Adrenal gland (tissue), 5 donors: ENCODE results near the gene GTPBP3.

ENCODE experiments used
- POLR2A ChIP-seq, 2 donors: fragments of 450-650 bp; IDR thresholded peaks; one replicate each; pipeline ENCODE4 v1.6.1; 2017; ENCODE audit warnings: antibody characterized with exemption in 2 of 2, mild to moderate bottlenecking in 2 of 2, moderate library complexity in 1 of 2
- TF ChIP-seq, protein P1 (sequence below), 6 experiments: fragments of 450-650 bp in 4 of 6; fragments of 200-600 bp in 2 of 6; sonication (generic) in 1 of 6; IDR thresholded peaks; 1 replicate in 5 of 6; 2 replicates in 1 of 6; pipeline versions ENCODE4 v1.5.1 to v1.8.0; 2016 to 2021; ENCODE audit warnings: antibody characterized with exemption in 6 of 6, mild to moderate bottlenecking in 2 of 6, moderate library complexity in 1 of 6
- donor health status: DM: no; HTN: no; CAD: no.

DNA sequence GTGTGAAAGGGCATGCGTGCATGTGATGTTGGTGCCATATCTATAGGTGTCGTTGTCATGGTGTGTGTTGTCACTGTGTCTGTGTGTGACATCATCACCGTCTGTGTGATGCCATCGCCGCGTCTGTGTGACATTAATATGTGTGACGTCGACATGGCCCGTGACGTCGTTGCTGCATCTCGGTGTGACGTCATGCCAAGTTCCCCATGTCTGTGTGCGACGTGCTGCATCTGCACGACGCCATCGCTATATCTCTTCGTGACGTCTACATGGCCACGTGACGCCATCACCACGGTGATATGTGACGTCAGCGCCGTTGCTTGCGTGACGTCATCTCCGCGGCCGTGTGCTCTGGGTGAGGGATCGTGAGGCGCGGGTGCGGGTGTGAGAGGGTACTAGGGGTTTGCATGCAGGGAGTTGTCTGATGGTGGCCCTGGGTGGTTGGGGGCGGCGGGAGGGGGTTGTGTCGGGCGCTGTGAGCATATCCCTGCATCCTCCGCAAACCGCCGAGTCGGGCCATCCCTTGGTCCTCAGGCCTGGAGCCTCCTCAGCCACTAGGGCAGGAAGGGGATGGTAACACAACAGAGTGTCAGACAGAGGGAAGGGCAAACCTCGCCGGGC, 14.6 kb downstream of the GTPBP3 start:
- TF ChIP-seq, protein P1, sequence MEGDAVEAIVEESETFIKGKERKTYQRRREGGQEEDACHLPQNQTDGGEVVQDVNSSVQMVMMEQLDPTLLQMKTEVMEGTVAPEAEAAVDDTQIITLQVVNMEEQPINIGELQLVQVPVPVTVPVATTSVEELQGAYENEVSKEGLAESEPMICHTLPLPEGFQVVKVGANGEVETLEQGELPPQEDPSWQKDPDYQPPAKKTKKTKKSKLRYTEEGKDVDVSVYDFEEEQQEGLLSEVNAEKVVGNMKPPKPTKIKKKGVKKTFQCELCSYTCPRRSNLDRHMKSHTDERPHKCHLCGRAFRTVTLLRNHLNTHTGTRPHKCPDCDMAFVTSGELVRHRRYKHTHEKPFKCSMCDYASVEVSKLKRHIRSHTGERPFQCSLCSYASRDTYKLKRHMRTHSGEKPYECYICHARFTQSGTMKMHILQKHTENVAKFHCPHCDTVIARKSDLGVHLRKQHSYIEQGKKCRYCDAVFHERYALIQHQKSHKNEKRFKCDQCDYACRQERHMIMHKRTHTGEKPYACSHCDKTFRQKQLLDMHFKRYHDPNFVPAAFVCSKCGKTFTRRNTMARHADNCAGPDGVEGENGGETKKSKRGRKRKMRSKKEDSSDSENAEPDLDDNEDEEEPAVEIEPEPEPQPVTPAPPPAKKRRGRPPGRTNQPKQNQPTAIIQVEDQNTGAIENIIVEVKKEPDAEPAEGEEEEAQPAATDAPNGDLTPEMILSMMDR (IDR thresholded peaks at IDR 0.05) = no peak
- TF ChIP-seq POLR2A (IDR thresholded peaks at IDR 0.05) = no peak
